Measurements from ENCODE around the gene ACP3.
A peak's percentile ranks its signal among the peaks of the same experiment; 100 is the strongest.

The ACP3 gene

GRCh38 chr3:132399054-132399929 lies 82.1 kb downstream of the ACP3 start:
- Histone ChIP-seq H3K9ac (peak overlapping the region in 2 of 11 experiments; percentile 14 to 36; a peak in 2 of 22 replicates), H3K4me1 (peaks cover 7 to 28% (median 8%) of the 10 kb centered on the region in 10 experiments; a peak in 18 of 20 replicates), H3K4me2 (peak overlapping the region in 4 of 11 experiments; percentile 18 to 68 (median 60); a peak in 7 of 22 replicates), H3K4me3 (no peak overlapping the region), H3K27ac (no peak overlapping the region), H3K9me3 (replicated peaks in 1 of 11) (peaks cover 9 to 15% (median 12%) of the 10 kb centered on the region in 11 experiments; a peak in 20 of 22 replicates), H4K20me1 (no peaks in the 10 kb centered on the region), H3K36me3 (no peaks in the 10 kb centered on the region), H3K27me3 (0 out of 22 replicates have a peak, but pooled peaks cover 0 to 3% (median 0%) of the 10 kb centered on the region in 11 experiments)
- TF ChIP-seq Cebpa-rat (IDR thresholded peaks at IDR 0.05) = no peak

- Histone ChIP-seq H3K4me3 (no peak overlapping the region), H4K20me1 (no peaks in the 10 kb centered on the region), H3K4me2 (peak overlapping the region; percentile 25 to 59 (median 45); a peak in 20 of 22 replicates), H3K27ac (no peak overlapping the region), H3K9ac (no peak overlapping the region), H3K27me3 (0 out of 22 replicates have a peak, but pooled peaks cover 0 to 3% (median 0%) of the 10 kb centered on the region in 11 experiments), H3K36me3 (no peaks in the 10 kb centered on the region), H3K9me3 (replicated peaks in 1 of 11) (peaks cover 3 to 9% (median 7%) of the 10 kb centered on the region in 11 experiments; a peak in 20 of 22 replicates), H3K4me1 (peaks cover 7 to 48% (median 11%) of the 10 kb centered on the region in 10 experiments; a peak in 19 of 20 replicates)
- TF ChIP-seq Cebpa-rat (IDR thresholded peaks at IDR 0.05) = no peak
Measured at GRCh38 chr3:132401255-132401654, 84.0 kb downstream of the ACP3 start.

- 0 out of 22 replicates have a peak, but pooled peaks cover 0 to 3% (median 0%) of the 10 kb centered on the region in 11 experiments for H3K27me3 ChIP-seq
- H3K4me3 ChIP-seq = no peak overlapping the region
Measured at GRCh38 chr3:132404276-132404675, 87.1 kb downstream of the ACP3 start.

GRCh38 chr3:132405188-132405587 lies 88.0 kb downstream of the ACP3 start:
- no peak for TF ChIP-seq Cebpa-rat (IDR thresholded peaks at IDR 0.05)
- H3K4me3 ChIP-seq = no peak overlapping the region
- no peaks in the 10 kb centered on the region; a peak in 1 of 22 replicates for H3K9me3 ChIP-seq (replicated peaks in 1 of 11)
- H3K36me3 ChIP-seq = no peaks in the 10 kb centered on the region
- no peak overlapping the region for H3K9ac ChIP-seq
- H3K27ac ChIP-seq = no peak overlapping the region
- no peaks in the 10 kb centered on the region for H4K20me1 ChIP-seq
- H3K27me3 ChIP-seq = 0 out of 22 replicates have a peak, but pooled peaks cover 0 to 3% (median 0%) of the 10 kb centered on the region in 11 experiments
- H3K4me1 ChIP-seq = peaks cover 7 to 58% (median 20%) of the 10 kb centered on the region in 10 experiments; a peak in 19 of 20 replicates
- H3K4me2 ChIP-seq = peak overlapping the region in 3 of 11 experiments; percentile 67 to 74 (median 68); a peak in 6 of 22 replicates

More at GRCh38 chr3:132404276-132404675, 87.1 kb downstream of the ACP3 start:
- Histone ChIP-seq H3K4me2 (peak overlapping the region in 4 of 11 experiments; percentile 29 to 74 (median 68); a peak in 7 of 22 replicates), H3K9ac (no peak overlapping the region), H3K36me3 (no peaks in the 10 kb centered on the region), H3K27ac (no peak overlapping the region), H3K4me1 (peaks cover 7 to 67% (median 20%) of the 10 kb centered on the region in 10 experiments; a peak in 19 of 20 replicates), H3K9me3 (replicated peaks in 1 of 11) (no peaks in the 10 kb centered on the region; a peak in 1 of 22 replicates), H4K20me1 (no peaks in the 10 kb centered on the region)
- no peak for TF ChIP-seq Cebpa-rat (IDR thresholded peaks at IDR 0.05)

- TF ChIP-seq Cebpa-rat (IDR thresholded peaks at IDR 0.05) = no peak
- Histone ChIP-seq H3K4me3 (no peak overlapping the region), H3K27me3 (0 out of 22 replicates have a peak, but pooled peaks cover 0 to 3% (median 0%) of the 10 kb centered on the region in 11 experiments), H3K9me3 (replicated peaks in 1 of 11) (no peaks in the 10 kb centered on the region; a peak in 1 of 22 replicates), H3K4me2 (peak overlapping the region in 5 of 11 experiments; percentile 13 to 74 (median 67); a peak in 10 of 22 replicates), H3K36me3 (no peaks in the 10 kb centered on the region), H4K20me1 (no peaks in the 10 kb centered on the region), H3K9ac (no peak overlapping the region), H3K4me1 (peaks cover 7 to 57% (median 20%) of the 10 kb centered on the region in 10 experiments; a peak in 19 of 20 replicates), H3K27ac (peak overlapping the region in 3 of 11 experiments; percentile 4 to 62 (median 54); a peak in 5 of 22 replicates)
Measured at GRCh38 chr3:132405609-132406299, 88.5 kb downstream of the ACP3 start.

GRCh38 chr3:132406587-132406986 lies 89.4 kb downstream of the ACP3 start:
- Histone ChIP-seq H3K27me3 (no peaks in the 10 kb centered on the region), H3K36me3 (no peaks in the 10 kb centered on the region), H3K9ac (no peak overlapping the region), H3K27ac (peak overlapping the region in 4 of 11 experiments; percentile 0 to 62 (median 29); a peak in 5 of 22 replicates), H3K4me2 (peak overlapping the region in 6 of 11 experiments; percentile 9 to 74 (median 58); a peak in 11 of 22 replicates), H4K20me1 (no peaks in the 10 kb centered on the region), H3K9me3 (replicated peaks in 1 of 11) (no peaks in the 10 kb centered on the region; a peak in 1 of 22 replicates), H3K4me3 (no peak overlapping the region), H3K4me1 (peaks cover under 1 to 51% (median 14%) of the 10 kb centered on the region in 10 experiments; a peak in 15 of 20 replicates)
- TF ChIP-seq Cebpa-rat (IDR thresholded peaks at IDR 0.05) = no peak

- H3K9me3 ChIP-seq (replicated peaks in 1 of 11) = no peaks in the 10 kb centered on the region; a peak in 1 of 22 replicates
- peak overlapping the region in 5 of 11 experiments; percentile 9 to 74 (median 67); a peak in 7 of 22 replicates for H3K4me2 ChIP-seq
- H3K27ac ChIP-seq = peak overlapping the region in 3 of 11 experiments; percentile 16 to 62 (median 54); a peak in 4 of 22 replicates
- H3K4me3 ChIP-seq = no peak overlapping the region
- H3K9ac ChIP-seq = no peak overlapping the region
- no peaks in the 10 kb centered on the region for H4K20me1 ChIP-seq
- no peak for TF ChIP-seq Cebpa-rat (IDR thresholded peaks at IDR 0.05)
- H3K27me3 ChIP-seq = no peaks in the 10 kb centered on the region
- peaks cover 0 to 51% (median 13%) of the 10 kb centered on the region in 10 experiments; a peak in 12 of 20 replicates for H3K4me1 ChIP-seq
- H3K36me3 ChIP-seq = no peaks in the 10 kb centered on the region
Measured at GRCh38 chr3:132407025-132407424, 89.8 kb downstream of the ACP3 start.
